HEK293 (cell line): ENCODE data around the gene MPPED1.

Experiments
- CTCF ChIA-PET: fragments of 350-600 bp; formaldehyde crosslinking; extraction: SDS; loops from one replicate; lab custom pipeline; 2021; ENCODE audit warnings: antibody characterized with exemption; lab: Yijun Ruan, JAX
- POLR2A ChIA-PET: fragments of 300-600 bp; formaldehyde crosslinking; extraction: SDS; loops from one replicate; lab custom pipeline; 2020; ENCODE audit warnings: antibody characterized with exemption, inconsistent platforms; lab: Yijun Ruan, JAX
- H3K27ac ChIP-seq: fragments of 200-500 bp; sonication (Bioruptor generic); 2 replicates; pipeline ENCODE4 v1.5.1; 2014; ENCODE audit warnings: low read depth, low read length, control low read depth, inconsistent platforms; ENCODE audit errors: extremely low read depth
- H3K36me3 ChIP-seq, 2 experiments: fragments of 200-500 bp in 1 of 2; sonication (Bioruptor generic) in 1 of 2; 1 replicate in 1 of 2; 2 replicates in 1 of 2; pipeline ENCODE4 v1.5.1; 2014 to 2017; ENCODE audit warnings: inconsistent platforms in 2 of 2, low read length in 2 of 2; ENCODE audit not compliant: control insufficient read depth in 2 of 2, insufficient read depth in 1 of 2
- H3K4me1 ChIP-seq: fragments of 200-500 bp; sonication (Bioruptor generic); 2 replicates; pipeline ENCODE4 v1.5.1; 2014; ENCODE audit warnings: mild to moderate bottlenecking, low read length, inconsistent platforms; ENCODE audit not compliant: control insufficient read depth, insufficient read depth
- H3K4me3 ChIP-seq: 2 replicates; pipeline ENCODE4 v1.5.1; 2011; ENCODE audit warnings: low read depth, mild to moderate bottlenecking, control low read depth, low read length, moderate library complexity
- H3K9me3 ChIP-seq: fragments of 200-500 bp; sonication (Bioruptor generic); 2 replicates; pipeline ENCODE4 v1.5.1; 2014; ENCODE audit warnings: low read depth, low read length, inconsistent platforms; ENCODE audit not compliant: control insufficient read depth, insufficient read depth
- HOXD13 ChIP-seq: sonication (generic); formaldehyde crosslinking; IDR thresholded peaks from 2 replicates; pipeline ENCODE4 v1.8.0; 2022; ENCODE audit warnings: missing genetic modification reagents, borderline replicate concordance
- KLF1 ChIP-seq: fragments of 450-650 bp; formaldehyde crosslinking; IDR thresholded peaks from 2 replicates; pipeline ENCODE4 v1.5.1; 2016; ENCODE audit warnings: missing biosample characterization, missing genetic modification characterization
- MEIS1 ChIP-seq: sonication (generic); formaldehyde crosslinking; IDR thresholded peaks from 2 replicates; pipeline ENCODE4 v1.8.1; 2022; ENCODE audit warnings: missing genetic modification reagents, mild to moderate bottlenecking, borderline replicate concordance
- REST ChIP-seq: fragments of 450-650 bp; formaldehyde crosslinking; IDR thresholded peaks from 2 replicates; pipeline ENCODE4 v1.5.1; 2016; ENCODE audit warnings: missing biosample characterization, missing genetic modification characterization
- SP7 ChIP-seq: fragments of 450-650 bp; formaldehyde crosslinking; IDR thresholded peaks from 2 replicates; pipeline ENCODE4 v1.5.1; 2016; ENCODE audit warnings: missing biosample characterization, missing genetic modification characterization
- ZFP69B ChIP-seq: fragments of 450-650 bp; formaldehyde crosslinking; IDR thresholded peaks from 2 replicates; pipeline ENCODE4 v1.5.1; 2016; ENCODE audit warnings: missing biosample characterization, missing genetic modification characterization
- ZNF140 ChIP-seq: fragments of 450-650 bp; formaldehyde crosslinking; IDR thresholded peaks from 2 replicates; pipeline ENCODE4 v1.5.1; 2016; ENCODE audit warnings: missing biosample characterization, missing genetic modification characterization
- ZNF211 ChIP-seq: fragments of 450-650 bp; formaldehyde crosslinking; IDR thresholded peaks from 2 replicates; pipeline ENCODE4 v1.5.1; 2016; ENCODE audit warnings: low read depth, missing biosample characterization, missing genetic modification characterization
- ZNF324 ChIP-seq: fragments of 450-650 bp; formaldehyde crosslinking; IDR thresholded peaks from 2 replicates; pipeline ENCODE4 v1.5.1; 2016; ENCODE audit warnings: missing biosample characterization, missing genetic modification characterization
- ZNF404 ChIP-seq: fragments of 450-650 bp; formaldehyde crosslinking; IDR thresholded peaks from 2 replicates; pipeline ENCODE4 v1.5.1; 2017; ENCODE audit warnings: missing biosample characterization, missing genetic modification characterization
- ZNF529 ChIP-seq: fragments of 450-650 bp; formaldehyde crosslinking; IDR thresholded peaks from 2 replicates; pipeline ENCODE4 v1.5.1; 2017; ENCODE audit warnings: missing genetic modification characterization, missing biosample characterization; ENCODE audit not compliant: insufficient replicate concordance
- ZNF645 ChIP-seq: fragments of 450-650 bp; formaldehyde crosslinking; IDR thresholded peaks from 2 replicates; pipeline ENCODE4; 2016; ENCODE audit warnings: missing biosample characterization, missing genetic modification characterization
- TF ChIP-seq, protein P1 (sequence below): fragments of 450-650 bp; formaldehyde crosslinking; IDR thresholded peaks from 2 replicates; pipeline ENCODE4 v1.5.1; 2016; ENCODE audit warnings: missing biosample characterization, missing genetic modification characterization

Gene MPPED1

DNA sequence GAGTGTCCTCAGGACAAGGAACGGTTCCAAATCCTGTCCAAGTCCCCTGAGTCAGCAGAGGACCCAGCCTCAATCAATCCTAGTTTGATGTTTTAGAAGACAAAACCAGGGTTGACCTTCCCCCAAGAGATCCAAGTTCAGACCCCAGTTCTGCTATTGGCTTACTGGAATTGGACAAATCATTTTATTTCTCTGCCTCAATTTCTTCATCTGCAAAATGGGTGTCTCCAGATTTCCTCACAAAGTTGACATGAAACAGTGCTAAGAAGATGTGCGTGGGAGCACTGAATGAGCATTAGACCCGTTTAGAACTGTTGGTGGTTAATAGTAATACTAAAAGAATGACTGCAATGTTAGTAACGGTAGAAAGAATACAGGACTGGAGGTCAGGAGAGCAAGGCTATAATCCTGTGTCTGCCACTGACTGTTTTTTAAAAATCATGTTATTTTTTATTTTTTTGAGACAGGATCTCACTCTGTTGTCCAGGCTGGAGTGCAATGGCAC lies 35.8 kb upstream of the MPPED1 start (continued):
- TF ChIP-seq KLF1 (tag by site-specific recombination), result no peak

- Histone ChIP-seq H3K27ac (no peak overlapping the region), H3K9me3 (no peaks in the 10 kb centered on the region), H3K36me3 (no peaks in the 10 kb centered on the region), H3K4me3 (no peak overlapping the region), H3K4me1 (peaks cover 5% of the 10 kb centered on the region; the same call in 1 of the 2 replicates)
- ChIA-PET POLR2A (no interaction called here), CTCF (interaction anchor here (0.6 to 3.8 kb wide), 6 partner anchors 10 to 128 kb away, joined by 3 to 23 read pairs (median 6); no protein-coding TSS in a partner anchor)
- TF ChIP-seq MEIS1 (CRISPR knock-in tag) (no peak), SP7 (tag by site-specific recombination) (peak; percentile 62; the same call in 1 of the 2 replicates)
- TF ChIP-seq, protein P1, sequence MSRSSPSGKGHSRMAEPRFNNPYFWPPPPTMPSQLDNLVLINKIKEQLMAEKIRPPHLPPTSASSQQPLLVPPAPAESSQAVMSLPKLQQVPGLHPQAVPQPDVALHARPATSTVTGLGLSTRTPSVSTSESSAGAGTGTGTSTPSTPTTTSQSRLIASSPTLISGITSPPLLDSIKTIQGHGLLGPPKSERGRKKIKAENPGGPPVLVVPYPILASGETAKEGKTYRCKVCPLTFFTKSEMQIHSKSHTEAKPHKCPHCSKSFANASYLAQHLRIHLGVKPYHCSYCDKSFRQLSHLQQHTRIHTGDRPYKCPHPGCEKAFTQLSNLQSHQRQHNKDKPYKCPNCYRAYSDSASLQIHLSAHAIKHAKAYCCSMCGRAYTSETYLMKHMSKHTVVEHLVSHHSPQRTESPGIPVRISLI (tag by site-specific recombination), result 0 out of 2 replicates have a peak, but pooled peaks have one; percentile 14
Measured at GRCh38 chr22:43376765-43377547, 34.9 kb upstream of the MPPED1 start.

DNA sequence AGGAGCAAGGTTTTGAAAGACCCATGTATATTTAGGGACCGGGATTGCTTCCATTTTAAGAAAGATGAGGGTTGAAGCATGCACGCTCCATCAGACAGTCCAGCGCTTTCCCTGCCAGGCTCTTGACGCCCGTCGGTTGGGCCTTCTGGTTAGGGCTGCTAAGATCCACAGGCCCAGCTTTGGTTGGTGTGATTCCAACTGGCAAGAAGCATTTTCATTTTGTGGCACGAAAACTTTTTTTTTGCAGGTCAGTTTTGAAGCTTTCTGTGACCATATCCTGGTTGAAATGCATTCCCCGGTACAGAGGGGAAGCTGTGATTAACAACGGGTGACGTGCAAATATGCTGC lies 34.3 kb upstream of the MPPED1 start:
- ChIA-PET CTCF (interaction anchor here (0.6 to 3.8 kb wide), 10 partner anchors 10 to 756 kb away, joined by 3 to 23 read pairs (median 4); no protein-coding TSS in a partner anchor), POLR2A (no interaction called here)
- Histone ChIP-seq H3K9me3 (no peaks in the 10 kb centered on the region), H3K27ac (no peak overlapping the region), H3K4me1 (peaks cover 5% of the 10 kb centered on the region; the same call in 1 of the 2 replicates), H3K4me3 (no peak overlapping the region), H3K36me3 (no peaks in the 10 kb centered on the region)
- TF ChIP-seq ZNF645 (tag by site-specific recombination), result no peak
- TF ChIP-seq ZNF529, result no peak
- no peak for TF ChIP-seq HOXD13 (CRISPR knock-in tag)
- TF ChIP-seq REST (tag by site-specific recombination), result no peak
- TF ChIP-seq ZFP69B (tag by site-specific recombination), result no peak
- TF ChIP-seq ZNF211, result no peak
- no peak for TF ChIP-seq ZNF324 (tag by site-specific recombination)
- TF ChIP-seq ZNF404 (tag by site-specific recombination), result no peak
- TF ChIP-seq ZNF140, result no peak
